Measurements from ENCODE around the gene ENC1. TPM values are rescaled to one million over a fixed set of nuclear protein-coding genes. Genes with fewer than 3 reads are reported as not detected.
A peak's percentile ranks its signal among the peaks of the same experiment; 100 is the strongest.

Gene ENC1, protein sequence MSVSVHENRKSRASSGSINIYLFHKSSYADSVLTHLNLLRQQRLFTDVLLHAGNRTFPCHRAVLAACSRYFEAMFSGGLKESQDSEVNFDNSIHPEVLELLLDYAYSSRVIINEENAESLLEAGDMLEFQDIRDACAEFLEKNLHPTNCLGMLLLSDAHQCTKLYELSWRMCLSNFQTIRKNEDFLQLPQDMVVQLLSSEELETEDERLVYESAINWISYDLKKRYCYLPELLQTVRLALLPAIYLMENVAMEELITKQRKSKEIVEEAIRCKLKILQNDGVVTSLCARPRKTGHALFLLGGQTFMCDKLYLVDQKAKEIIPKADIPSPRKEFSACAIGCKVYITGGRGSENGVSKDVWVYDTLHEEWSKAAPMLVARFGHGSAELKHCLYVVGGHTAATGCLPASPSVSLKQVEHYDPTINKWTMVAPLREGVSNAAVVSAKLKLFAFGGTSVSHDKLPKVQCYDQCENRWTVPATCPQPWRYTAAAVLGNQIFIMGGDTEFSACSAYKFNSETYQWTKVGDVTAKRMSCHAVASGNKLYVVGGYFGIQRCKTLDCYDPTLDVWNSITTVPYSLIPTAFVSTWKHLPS
- 1 to 10 TPM; 2.8 to 9.1 (median 4.0) TPM for total RNA-seq
- 1 to 10 TPM; 2.1 to 2.6 TPM for polyA plus RNA-seq
- long read RNA-seq, donor 1, partial matches to known transcripts = 0 of 1 reads
- long read RNA-seq, donor 1, other reads (novel, unspliced or antisense) = 1 of 1 reads
- long read RNA-seq, donor 2, full-length matches to known transcripts = 1 of 1 reads
- long read RNA-seq, donor 2, partial matches to known transcripts = 0 of 1 reads
- long read RNA-seq, donor 2, other reads (novel, unspliced or antisense) = 0 of 1 reads
- long read RNA-seq, donor 3, full-length matches to known transcripts = 3 of 3 reads
- long read RNA-seq, donor 3, partial matches to known transcripts = 0 of 3 reads
- long read RNA-seq, donor 3, other reads (novel, unspliced or antisense) = 0 of 3 reads

- peak; percentile 44 to 70 (median 60) for TF ChIP-seq CTCF (IDR thresholded peaks at IDR 0.05)
- peak; percentile 85 to 95 (median 89) for ATAC-seq
- Histone ChIP-seq H3K4me3 (peak within 1 kb of the TSS; percentile 36 to 89 (median 81)), H3K27me3 (no peaks in the 10 kb centered on the region), H3K4me1 (peaks cover 5 to 67% (median 43%) of the 10 kb centered on the region in 9 donors), H3K36me3 (peaks cover 0 to 13% (median 3%) of the 10 kb centered on the region in 9 donors), H3K27ac (peak within 1 kb of the TSS; percentile 61 to 97 (median 92)), H3K9me3 (no peaks in the 10 kb centered on the region)
- DNase-seq = peak; percentile 87 to 89
- intact Hi-C loops (cut with DNase I) = loop anchor here in 9 of 10 donors (2.0 to 10.0 kb wide), 15 partner anchors 102 to 1046 kb away; no protein-coding TSS in a partner anchor
- 1% methylated on average over 52 to 59 of the region's 59 CpGs for WGBS, 2 donors
Measured at GRCh38 chr5:74640450-74640953, at the start of gene ENC1. TSS of gene ENC1 (minus strand) at chr5:74640728. CDS start at chr5:74636485, 4,243 bp downstream.

DNA sequence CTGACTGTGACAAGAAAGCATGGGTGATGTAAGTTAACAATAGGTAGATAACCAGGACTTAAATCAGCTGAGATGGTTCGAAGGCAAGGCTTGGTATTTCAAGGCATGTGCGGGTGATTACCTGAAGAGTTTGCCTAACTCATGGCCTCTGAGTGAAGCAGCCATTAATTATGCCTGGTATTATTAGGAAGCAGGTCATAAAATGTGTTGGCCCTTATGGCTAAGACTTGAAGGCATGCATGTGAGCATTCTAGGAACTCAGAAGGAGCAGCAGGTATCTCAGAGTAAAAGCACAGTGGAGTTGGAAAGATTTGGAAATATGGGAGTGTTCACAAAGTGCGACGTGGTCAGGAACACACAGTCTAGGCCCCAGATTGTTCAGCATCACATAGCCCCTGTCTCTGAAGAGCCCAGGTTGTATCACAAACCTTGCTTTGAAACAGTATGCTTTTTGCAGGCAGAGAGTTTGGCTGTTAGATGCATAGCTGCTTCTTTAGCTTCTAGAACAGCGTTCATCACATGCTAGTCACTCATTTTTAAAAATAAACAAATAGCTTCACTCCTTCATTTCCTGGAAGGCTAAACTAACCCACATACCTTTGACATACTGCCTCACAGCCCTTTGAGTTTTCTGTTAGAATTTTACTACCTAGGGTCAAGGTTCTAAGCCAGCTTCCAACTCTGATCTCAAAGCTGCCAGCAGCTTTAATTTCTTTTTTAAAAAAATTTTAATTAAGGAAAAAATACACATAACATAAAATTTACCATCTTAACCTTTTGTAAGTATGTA lies 46.6 kb upstream of the ENC1 start:
- intact Hi-C loops (cut with DNase I) = loop anchor here in 2 of 10 donors (5.0 to 10.0 kb wide), 3 partner anchors 78 to 1028 kb away; partner anchors contain the start of genes GFM2 (in 2 of the 2), NSA2 (in 2 of the 2) and POC5 (in 1 of the 2)
- DNase-seq (no peak), ATAC-seq (no peak)
- Histone ChIP-seq H3K36me3 (peaks cover 0 to 39% (median 11%) of the 10 kb centered on the region in 9 donors), H3K4me1 (peaks cover 0 to 36% (median 23%) of the 10 kb centered on the region in 9 donors), H3K4me3 (peak overlapping the region in 5 of 10 donors; percentile 3 to 97 (median 85)), H3K27ac (peak overlapping the region in 4 of 10 donors; percentile 86 to 94 (median 92)), H3K27me3 (no peaks in the 10 kb centered on the region), H3K9me3 (no peaks in the 10 kb centered on the region)
- no peak for TF ChIP-seq CTCF (IDR thresholded peaks at IDR 0.05)
- WGBS, 2 donors = 83 to 86% methylated on average over 5 of the region's 5 CpGs

DNA sequence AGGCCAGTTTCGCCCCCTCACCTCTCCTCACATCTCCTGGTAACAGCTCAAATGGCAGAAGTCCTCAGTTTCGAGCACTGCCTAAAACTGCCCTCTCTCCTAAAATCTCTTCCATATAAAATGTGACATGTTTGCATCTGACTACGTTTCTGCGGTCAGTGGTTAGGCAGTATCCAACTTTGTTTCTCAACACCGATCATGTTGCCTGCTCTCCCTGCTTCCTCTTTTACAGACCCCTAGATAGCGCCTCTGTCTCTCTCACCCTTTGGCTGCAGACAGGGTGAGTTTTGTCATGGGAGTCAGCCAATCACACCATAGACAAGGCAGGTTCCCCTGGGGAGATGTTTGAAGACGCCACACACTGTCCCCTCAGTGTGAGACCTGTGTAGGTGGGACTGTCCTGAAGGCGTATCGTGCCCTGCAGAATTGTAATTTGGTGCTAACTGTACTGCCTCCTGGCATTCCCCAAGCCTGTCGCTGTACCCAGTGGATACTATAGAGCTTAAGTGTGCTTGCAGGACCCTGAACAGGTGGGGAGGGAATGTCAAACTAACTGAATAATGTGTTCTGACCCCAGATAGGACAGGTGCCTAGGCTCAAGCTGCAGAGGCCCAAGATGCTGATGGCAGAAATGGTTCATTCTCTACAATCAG lies 45.6 kb upstream of the ENC1 start:
- TF ChIP-seq CTCF (IDR thresholded peaks at IDR 0.05) = no peak
- H3K9me3 ChIP-seq = no peaks in the 10 kb centered on the region
- peak overlapping the region; percentile 79 to 95 (median 88) for H3K27ac ChIP-seq
- H3K36me3 ChIP-seq = peaks cover 0 to 28% (median 10%) of the 10 kb centered on the region in 9 donors
- H3K4me3 ChIP-seq = peak overlapping the region; percentile 77 to 97 (median 92)
- DNase-seq (peak in 1 of 2 donors; percentile 28), ATAC-seq (peak in 7 of 8 donors; percentile 6 to 56 (median 35))
- intact Hi-C loops (cut with DNase I) = loop anchor here in 2 of 10 donors (5.0 to 10.0 kb wide), 3 partner anchors 79 to 1029 kb away; partner anchors contain the start of genes GFM2 (in 2 of the 2), NSA2 (in 2 of the 2) and POC5 (in 1 of the 2)
- H3K27me3 ChIP-seq = no peaks in the 10 kb centered on the region
- 51 to 58% methylated on average over 10 of the region's 10 CpGs for WGBS, 2 donors
- H3K4me1 ChIP-seq = peaks cover 0 to 36% (median 23%) of the 10 kb centered on the region in 9 donors
